ENCODE measurements around the gene PLEKHG4B.

The PLEKHG4B gene

GRCh38 chr5:169071-169727, 77.2 kb downstream of the PLEKHG4B start:
- TF ChIP-seq JUND (IDR thresholded peaks at IDR 0.05; ENCODE audit: low read depth): no peak
- in situ Hi-C loops (cut with HindIII; ENCODE audit: low pct_unique_long_range_greater_than_20kb, low sequenced_read_pairs): no loop called here
- DNase-seq (ENCODE audit: low read depth in 1 of 2, low spot score in 1 of 2): no peak

GRCh38 chr5:169728-170094, 77.7 kb downstream of the PLEKHG4B start:
- in situ Hi-C loops (cut with HindIII; ENCODE audit: low pct_unique_long_range_greater_than_20kb, low sequenced_read_pairs): no loop called here
- no peak for DNase-seq (ENCODE audit: low read depth in 1 of 2, low spot score in 1 of 2)
- no peak for TF ChIP-seq JUND (IDR thresholded peaks at IDR 0.05; ENCODE audit: low read depth)

- no peak for DNase-seq (ENCODE audit: low read depth in 1 of 2, low spot score in 1 of 2)
- no peak for TF ChIP-seq JUND (IDR thresholded peaks at IDR 0.05; ENCODE audit: low read depth)
- in situ Hi-C loops (cut with HindIII; ENCODE audit: low pct_unique_long_range_greater_than_20kb, low sequenced_read_pairs): no loop called here
Measured at GRCh38 chr5:170971-171800, 79.2 kb downstream of the PLEKHG4B start.

- no peak for DNase-seq (ENCODE audit: low read depth in 1 of 2, low spot score in 1 of 2)
- TF ChIP-seq JUND (IDR thresholded peaks at IDR 0.05; ENCODE audit: low read depth): no peak
- in situ Hi-C loops (cut with HindIII; ENCODE audit: low pct_unique_long_range_greater_than_20kb, low sequenced_read_pairs): no loop called here
Measured at GRCh38 chr5:171801-172331, 79.9 kb downstream of the PLEKHG4B start.

GRCh38 chr5:172421-172820, 80.5 kb downstream of the PLEKHG4B start:
- in situ Hi-C loops (cut with HindIII; ENCODE audit: low pct_unique_long_range_greater_than_20kb, low sequenced_read_pairs): no loop called here
- no peak for TF ChIP-seq JUND (IDR thresholded peaks at IDR 0.05; ENCODE audit: low read depth)

GRCh38 chr5:172841-173251, 80.9 kb downstream of the PLEKHG4B start:
- no peak for TF ChIP-seq JUND (IDR thresholded peaks at IDR 0.05; ENCODE audit: low read depth)
- DNase-seq (ENCODE audit: low read depth in 1 of 2, low spot score in 1 of 2): no peak
- in situ Hi-C loops (cut with HindIII; ENCODE audit: low pct_unique_long_range_greater_than_20kb, low sequenced_read_pairs): no loop called here

More at GRCh38 chr5:172421-172820, 80.5 kb downstream of the PLEKHG4B start:
- DNase-seq (ENCODE audit: low read depth in 1 of 2, low spot score in 1 of 2): no peak

GRCh38 chr5:173392-174290, 81.7 kb downstream of the PLEKHG4B start:
- no peak for DNase-seq (ENCODE audit: low read depth in 1 of 2, low spot score in 1 of 2)
- in situ Hi-C loops (cut with HindIII; ENCODE audit: low pct_unique_long_range_greater_than_20kb, low sequenced_read_pairs): no loop called here
- TF ChIP-seq JUND (IDR thresholded peaks at IDR 0.05; ENCODE audit: low read depth): no peak

- in situ Hi-C loops (cut with HindIII; ENCODE audit: low pct_unique_long_range_greater_than_20kb, low sequenced_read_pairs): no loop called here
- DNase-seq (ENCODE audit: low read depth in 1 of 2, low spot score in 1 of 2): no peak
- TF ChIP-seq JUND (IDR thresholded peaks at IDR 0.05; ENCODE audit: low read depth): no peak
Measured at GRCh38 chr5:174291-174600, 82.3 kb downstream of the PLEKHG4B start.

- in situ Hi-C loops (cut with HindIII; ENCODE audit: low pct_unique_long_range_greater_than_20kb, low sequenced_read_pairs): no loop called here
- no peak for TF ChIP-seq JUND (IDR thresholded peaks at IDR 0.05; ENCODE audit: low read depth)
- DNase-seq (ENCODE audit: low read depth in 1 of 2, low spot score in 1 of 2): no peak
Measured at GRCh38 chr5:174876-175465, 83.0 kb downstream of the PLEKHG4B start.

GRCh38 chr5:176296-176823, 84.4 kb downstream of the PLEKHG4B start:
- in situ Hi-C loops (cut with HindIII; ENCODE audit: low pct_unique_long_range_greater_than_20kb, low sequenced_read_pairs): no loop called here
- TF ChIP-seq JUND (IDR thresholded peaks at IDR 0.05; ENCODE audit: low read depth): no peak
- DNase-seq (ENCODE audit: low read depth in 1 of 2, low spot score in 1 of 2): peak; percentile 53 to 59

GRCh38 chr5:178110-178509, 86.1 kb downstream of the PLEKHG4B start:
- in situ Hi-C loops (cut with HindIII; ENCODE audit: low pct_unique_long_range_greater_than_20kb, low sequenced_read_pairs): no loop called here
- DNase-seq (ENCODE audit: low read depth in 1 of 2, low spot score in 1 of 2): no peak
- no peak for TF ChIP-seq JUND (IDR thresholded peaks at IDR 0.05; ENCODE audit: low read depth)

GRCh38 chr5:179401-179800, 87.4 kb downstream of the PLEKHG4B start:
- TF ChIP-seq JUND (IDR thresholded peaks at IDR 0.05; ENCODE audit: low read depth): no peak
- no peak for DNase-seq (ENCODE audit: low read depth in 1 of 2, low spot score in 1 of 2)
- in situ Hi-C loops (cut with HindIII; ENCODE audit: low pct_unique_long_range_greater_than_20kb, low sequenced_read_pairs): no loop called here

Measured in T47D (cell line).